ENCODE data around the gene DYNC2LI1.

DYNC2LI1 gene

GRCh38 chr2:43763091-43763490, 10.7 kb upstream of the DYNC2LI1 start:
- DNase-seq (ENCODE audit: low spot score) = no peak

- no peak for DNase-seq (ENCODE audit: low spot score)
Measured at GRCh38 chr2:43764086-43764705, 9.6 kb upstream of the DYNC2LI1 start.

GRCh38 chr2:43766006-43766405, 7.8 kb upstream of the DYNC2LI1 start:
- DNase-seq (ENCODE audit: low spot score) = no peak

- no peak for DNase-seq (ENCODE audit: low spot score)
Measured at GRCh38 chr2:43774617-43775016, 778 bp downstream of the DYNC2LI1 start.

GRCh38 chr2:43776324-43776723, 2.5 kb downstream of the DYNC2LI1 start:
- peak; percentile 50 for DNase-seq (ENCODE audit: low spot score)

- DNase-seq (ENCODE audit: low spot score) = no peak
Measured at GRCh38 chr2:43777306-43777926, 3.6 kb downstream of the DYNC2LI1 start.

- DNase-seq (ENCODE audit: low spot score) = no peak
Measured at GRCh38 chr2:43778233-43778632, 4.4 kb downstream of the DYNC2LI1 start.

GRCh38 chr2:43787895-43788294, 14.1 kb downstream of the DYNC2LI1 start:
- DNase-seq (ENCODE audit: low spot score) = no peak

- no peak for DNase-seq (ENCODE audit: low spot score)
Measured at GRCh38 chr2:43788646-43789045, 14.8 kb downstream of the DYNC2LI1 start.

- DNase-seq (ENCODE audit: low spot score) = no peak
Measured at GRCh38 chr2:43790147-43790546, 16.3 kb downstream of the DYNC2LI1 start.

GRCh38 chr2:43791035-43791765, 17.4 kb downstream of the DYNC2LI1 start:
- DNase-seq (ENCODE audit: low spot score) = no peak

- no peak for DNase-seq (ENCODE audit: low spot score)
Measured at GRCh38 chr2:43792653-43793052, 18.8 kb downstream of the DYNC2LI1 start.

- no peak for DNase-seq (ENCODE audit: low spot score)
Measured at GRCh38 chr2:43794956-43795355, 21.1 kb downstream of the DYNC2LI1 start.

GRCh38 chr2:43796206-43796605, 22.4 kb downstream of the DYNC2LI1 start:
- DNase-seq (ENCODE audit: low spot score) = no peak

GRCh38 chr2:43798300-43798699, 24.5 kb downstream of the DYNC2LI1 start:
- DNase-seq (ENCODE audit: low spot score) = no peak

GRCh38 chr2:43800894-43801293, 27.1 kb downstream of the DYNC2LI1 start:
- no peak for DNase-seq (ENCODE audit: low spot score)

- DNase-seq (ENCODE audit: low spot score) = no peak
Measured at GRCh38 chr2:43802135-43802534, 28.3 kb downstream of the DYNC2LI1 start.

- DNase-seq (ENCODE audit: low spot score) = no peak
Measured at GRCh38 chr2:43803113-43803512, 29.3 kb downstream of the DYNC2LI1 start.

- no peak for DNase-seq (ENCODE audit: low spot score)
Measured at GRCh38 chr2:43806719-43807031, 32.8 kb downstream of the DYNC2LI1 start.

GRCh38 chr2:43810452-43810851, 36.6 kb downstream of the DYNC2LI1 start:
- no peak for DNase-seq (ENCODE audit: low spot score)

GRCh38 chr2:43810888-43811287, 37.0 kb downstream of the DYNC2LI1 start:
- DNase-seq (ENCODE audit: low spot score) = no peak

- DNase-seq (ENCODE audit: low spot score) = no peak
Measured at GRCh38 chr2:43812006-43812405, 38.2 kb downstream of the DYNC2LI1 start.

- no peak for DNase-seq (ENCODE audit: low spot score)
Measured at GRCh38 chr2:43812947-43813346, 39.1 kb downstream of the DYNC2LI1 start.

- DNase-seq (ENCODE audit: low spot score) = no peak
Measured at GRCh38 chr2:43814711-43815110, 40.9 kb downstream of the DYNC2LI1 start.
